Suprapubic skin (tissue), 4 donors: ENCODE results near the gene ERBB4. TPM values are rescaled to one million over a fixed set of nuclear protein-coding genes. Genes with fewer than 3 reads are reported as not detected.
A peak's percentile ranks its signal among the peaks of the same experiment; 100 is the strongest.

Experiments used
- DNase-seq, 2 donors: peaks; one replicate each; pipeline ENCODE4 v3.0.0-alpha.2; 2019; ENCODE audit warnings: low spot score in 2 of 2
- H3K27ac ChIP-seq: fragments of 200-600 bp; sonication (generic); one replicate; pipeline ENCODE4 v1.5.1; 2019
- H3K27me3 ChIP-seq: fragments of 200-600 bp; sonication (generic); one replicate; pipeline ENCODE4 v1.5.1; 2019
- H3K36me3 ChIP-seq: fragments of 200-600 bp; sonication (generic); one replicate; pipeline ENCODE4 v1.5.1; 2019
- H3K4me1 ChIP-seq: fragments of 200-600 bp; sonication (generic); one replicate; pipeline ENCODE4 v1.5.1; 2019
- H3K4me3 ChIP-seq: fragments of 200-600 bp; sonication (generic); one replicate; pipeline ENCODE4 v1.5.1; 2019; ENCODE audit warnings: mild to moderate bottlenecking
- H3K9me3 ChIP-seq: fragments of 200-600 bp; sonication (generic); one replicate; pipeline ENCODE4 v1.5.1; 2019
- EP300 ChIP-seq: sonication (generic); formaldehyde crosslinking; IDR thresholded peaks from one replicate; pipeline ENCODE4 v1.6.1; 2017; ENCODE audit warnings: antibody characterized with exemption
- POLR2A ChIP-seq, 2 donors: fragments of 450-650 bp; IDR thresholded peaks; one replicate each; pipeline ENCODE4 v1.6.1; 2017; ENCODE audit warnings: antibody characterized with exemption in 2 of 2, mild to moderate bottlenecking in 2 of 2, moderate library complexity in 2 of 2
- POLR2AphosphoS5 ChIP-seq, 3 donors: sonication (generic); formaldehyde crosslinking; IDR thresholded peaks; one replicate each; pipeline ENCODE4 v1.6.1; 2017; ENCODE audit warnings: antibody characterized with exemption in 3 of 3
- WGBS: methylation state at CpG from one replicate; pipeline ENCODE4 v1.1.5; 2018; 5-methylcytosine and 5-hydroxymethylcytosine counted together
- total RNA-seq, 4 donors: library from RNA; depleted of rRNA; stranded (reverse); fragments of >200 nt; gene quantifications; one replicate each; pipeline ENCODE4 v1.1.0, GENCODE V29; 2016
- TF ChIP-seq, protein P1 (sequence below), 2 donors: fragments of 200-600 bp in 1 of 2; fragments of 450-650 bp in 1 of 2; sonication (generic) in 1 of 2; IDR thresholded peaks; one replicate each; pipeline ENCODE4 v1.5.1; 2016 to 2019; ENCODE audit warnings: antibody characterized with exemption in 2 of 2, mild to moderate bottlenecking in 1 of 2, moderate library complexity in 1 of 2

Gene ERBB4
- total RNA-seq, 4 donors from 2014 or later, result 0.95 to 6.4 (median 1.5) TPM

GRCh38 chr2:212539072-212539880 lies 674 bp upstream of the ERBB4 start:
- WGBS, result 24% methylated on average over 30 of the region's 30 CpGs
- peak in 1 of 2 donors; percentile 77 for DNase-seq

GRCh38 chr2:212537726-212538304 lies 787 bp downstream of the ERBB4 start:
- 0% methylated on average over 14 of the region's 44 CpGs for WGBS
- DNase-seq, result no peak
- no peaks in the 10 kb centered on the region for H3K36me3 ChIP-seq
- peaks cover 32% of the 10 kb centered on the region for H3K4me1 ChIP-seq
- H3K27me3 ChIP-seq, result peaks cover 41% of the 10 kb centered on the region
- TF ChIP-seq, protein P1, sequence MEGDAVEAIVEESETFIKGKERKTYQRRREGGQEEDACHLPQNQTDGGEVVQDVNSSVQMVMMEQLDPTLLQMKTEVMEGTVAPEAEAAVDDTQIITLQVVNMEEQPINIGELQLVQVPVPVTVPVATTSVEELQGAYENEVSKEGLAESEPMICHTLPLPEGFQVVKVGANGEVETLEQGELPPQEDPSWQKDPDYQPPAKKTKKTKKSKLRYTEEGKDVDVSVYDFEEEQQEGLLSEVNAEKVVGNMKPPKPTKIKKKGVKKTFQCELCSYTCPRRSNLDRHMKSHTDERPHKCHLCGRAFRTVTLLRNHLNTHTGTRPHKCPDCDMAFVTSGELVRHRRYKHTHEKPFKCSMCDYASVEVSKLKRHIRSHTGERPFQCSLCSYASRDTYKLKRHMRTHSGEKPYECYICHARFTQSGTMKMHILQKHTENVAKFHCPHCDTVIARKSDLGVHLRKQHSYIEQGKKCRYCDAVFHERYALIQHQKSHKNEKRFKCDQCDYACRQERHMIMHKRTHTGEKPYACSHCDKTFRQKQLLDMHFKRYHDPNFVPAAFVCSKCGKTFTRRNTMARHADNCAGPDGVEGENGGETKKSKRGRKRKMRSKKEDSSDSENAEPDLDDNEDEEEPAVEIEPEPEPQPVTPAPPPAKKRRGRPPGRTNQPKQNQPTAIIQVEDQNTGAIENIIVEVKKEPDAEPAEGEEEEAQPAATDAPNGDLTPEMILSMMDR (IDR thresholded peaks at IDR 0.05), result no peak
- TF ChIP-seq EP300 (no peak), POLR2A (IDR thresholded peaks at IDR 0.05) (no peak), POLR2AphosphoS5 (IDR thresholded peaks at IDR 0.05) (no peak)
- peak overlapping the region; percentile 70 for H3K4me3 ChIP-seq
- H3K27ac ChIP-seq, result no peak overlapping the region
- no peaks in the 10 kb centered on the region for H3K9me3 ChIP-seq

More at GRCh38 chr2:212539072-212539880, 674 bp upstream of the ERBB4 start:
- TF ChIP-seq EP300 (no peak), POLR2AphosphoS5 (IDR thresholded peaks at IDR 0.05) (no peak), POLR2A (IDR thresholded peaks at IDR 0.05) (no peak)
- TF ChIP-seq, protein P1 (IDR thresholded peaks at IDR 0.05), result no peak
- H3K36me3 ChIP-seq, result no peaks in the 10 kb centered on the region
- H3K4me1 ChIP-seq, result peaks cover 32% of the 10 kb centered on the region
- H3K27me3 ChIP-seq, result peaks cover 39% of the 10 kb centered on the region
- H3K4me3 ChIP-seq, result peak overlapping the region; percentile 70
- H3K9me3 ChIP-seq, result no peaks in the 10 kb centered on the region
- H3K27ac ChIP-seq, result no peak overlapping the region

- peak overlapping the region; percentile 70 for H3K4me3 ChIP-seq
- H3K4me1 ChIP-seq, result peaks cover 32% of the 10 kb centered on the region
- WGBS, result 0% methylated on average over 32 of the region's 56 CpGs
- TF ChIP-seq EP300 (no peak), POLR2AphosphoS5 (IDR thresholded peaks at IDR 0.05) (no peak), POLR2A (IDR thresholded peaks at IDR 0.05) (no peak)
- TF ChIP-seq, protein P1 (IDR thresholded peaks at IDR 0.05), result no peak
- peak; percentile 61 to 80 for DNase-seq
- H3K9me3 ChIP-seq, result no peaks in the 10 kb centered on the region
- H3K27ac ChIP-seq, result no peak overlapping the region
- peaks cover 41% of the 10 kb centered on the region for H3K27me3 ChIP-seq
- H3K36me3 ChIP-seq, result no peaks in the 10 kb centered on the region
Observed at GRCh38 chr2:212536817-212537725, 1.5 kb downstream of the ERBB4 start.

- Histone ChIP-seq H3K27me3 (peaks cover 41% of the 10 kb centered on the region), H3K4me3 (peak overlapping the region; percentile 70), H3K9me3 (no peaks in the 10 kb centered on the region), H3K36me3 (no peaks in the 10 kb centered on the region), H3K4me1 (peaks cover 32% of the 10 kb centered on the region), H3K27ac (no peak overlapping the region)
- WGBS, result 4% methylated on average over 28 of the region's 34 CpGs
- DNase-seq, result peak in 1 of 2 donors; percentile 70
- no peak for TF ChIP-seq POLR2AphosphoS5 (IDR thresholded peaks at IDR 0.05)
- TF ChIP-seq EP300, result no peak
- no peak for TF ChIP-seq POLR2A (IDR thresholded peaks at IDR 0.05)
- TF ChIP-seq, protein P1 (IDR thresholded peaks at IDR 0.05), result no peak
Observed at GRCh38 chr2:212535996-212536816, 2.4 kb downstream of the ERBB4 start.
